ENCODE results near the gene USP3.

The USP3 gene

GRCh38 chr15:63497642-63498467 is 6.5 kb upstream of the USP3 start:
- Mint-ChIP-seq H3K4me1 (ENCODE audit: low read depth) (peaks cover 67% of the 10 kb centered on the region), H3K27ac (no peak overlapping the region), H3K9me3 (peaks cover 3% of the 10 kb centered on the region), H3K36me3 (ENCODE audit: low read depth) (peaks cover 5% of the 10 kb centered on the region), H3K4me3 (no peak overlapping the region), H3K27me3 (ENCODE audit: low read depth) (no peaks in the 10 kb centered on the region)

GRCh38 chr15:63499175-63499549 is 5.2 kb upstream of the USP3 start:
- H3K27ac Mint-ChIP-seq: peak overlapping the region; percentile 73
- no peaks in the 10 kb centered on the region for H3K27me3 Mint-ChIP-seq (ENCODE audit: low read depth)
- peaks cover 67% of the 10 kb centered on the region for H3K4me1 Mint-ChIP-seq (ENCODE audit: low read depth)
- peaks cover 8% of the 10 kb centered on the region for H3K36me3 Mint-ChIP-seq (ENCODE audit: low read depth)
- H3K4me3 Mint-ChIP-seq: no peak overlapping the region
- H3K9me3 Mint-ChIP-seq: peaks cover 3% of the 10 kb centered on the region

- peaks cover 65% of the 10 kb centered on the region for H3K4me1 Mint-ChIP-seq (ENCODE audit: low read depth)
- peak overlapping the region; percentile 37 for H3K27ac Mint-ChIP-seq
- H3K27me3 Mint-ChIP-seq (ENCODE audit: low read depth): no peaks in the 10 kb centered on the region
- H3K4me3 Mint-ChIP-seq: peak overlapping the region; percentile 36
- peaks cover 8% of the 10 kb centered on the region for H3K36me3 Mint-ChIP-seq (ENCODE audit: low read depth)
- H3K9me3 Mint-ChIP-seq: peaks cover 3% of the 10 kb centered on the region
Observed at GRCh38 chr15:63499611-63500010, 4.8 kb upstream of the USP3 start.

- Mint-ChIP-seq H3K4me3 (peak overlapping the region; percentile 72), H3K36me3 (ENCODE audit: low read depth) (peaks cover 8% of the 10 kb centered on the region), H3K27ac (peak overlapping the region; percentile 96), H3K4me1 (ENCODE audit: low read depth) (peaks cover 58% of the 10 kb centered on the region), H3K27me3 (ENCODE audit: low read depth) (no peaks in the 10 kb centered on the region), H3K9me3 (peaks cover 3% of the 10 kb centered on the region)
Observed at GRCh38 chr15:63500265-63501250, 3.8 kb upstream of the USP3 start.

- peaks cover 8% of the 10 kb centered on the region for H3K36me3 Mint-ChIP-seq (ENCODE audit: low read depth)
- peak overlapping the region; percentile 96 for H3K27ac Mint-ChIP-seq
- peaks cover 57% of the 10 kb centered on the region for H3K4me1 Mint-ChIP-seq (ENCODE audit: low read depth)
- H3K27me3 Mint-ChIP-seq (ENCODE audit: low read depth): no peaks in the 10 kb centered on the region
- H3K9me3 Mint-ChIP-seq: peaks cover 3% of the 10 kb centered on the region
- H3K4me3 Mint-ChIP-seq: peak overlapping the region; percentile 72
Observed at GRCh38 chr15:63501256-63502089, 2.9 kb upstream of the USP3 start.

- no peaks in the 10 kb centered on the region for H3K27me3 Mint-ChIP-seq (ENCODE audit: low read depth)
- peak overlapping the region; percentile 72 for H3K4me3 Mint-ChIP-seq
- peak overlapping the region; percentile 96 for H3K27ac Mint-ChIP-seq
- peaks cover 59% of the 10 kb centered on the region for H3K4me1 Mint-ChIP-seq (ENCODE audit: low read depth)
- peaks cover 3% of the 10 kb centered on the region for H3K9me3 Mint-ChIP-seq
- peaks cover 8% of the 10 kb centered on the region for H3K36me3 Mint-ChIP-seq (ENCODE audit: low read depth)
Observed at GRCh38 chr15:63502137-63502766, 2.1 kb upstream of the USP3 start.

- H3K36me3 Mint-ChIP-seq (ENCODE audit: low read depth): peaks cover 8% of the 10 kb centered on the region
- H3K4me3 Mint-ChIP-seq: peak overlapping the region; percentile 72
- peak overlapping the region; percentile 96 for H3K27ac Mint-ChIP-seq
- peaks cover 65% of the 10 kb centered on the region for H3K4me1 Mint-ChIP-seq (ENCODE audit: low read depth)
- H3K27me3 Mint-ChIP-seq (ENCODE audit: low read depth): no peaks in the 10 kb centered on the region
- H3K9me3 Mint-ChIP-seq: peaks cover 3% of the 10 kb centered on the region
Observed at GRCh38 chr15:63502843-63503738, 1.3 kb upstream of the USP3 start.

- peak overlapping the region; percentile 72 for H3K4me3 Mint-ChIP-seq
Observed at GRCh38 chr15:63503739-63504246, 600 bp upstream of the USP3 start.

GRCh38 chr15:63504979-63505841 is 817 bp downstream of the USP3 start:
- Mint-ChIP-seq H3K9me3 (peaks cover 3% of the 10 kb centered on the region), H3K4me3 (peak overlapping the region; percentile 96), H3K36me3 (ENCODE audit: low read depth) (peaks cover 5% of the 10 kb centered on the region)

More at GRCh38 chr15:63503739-63504246, 600 bp upstream of the USP3 start:
- Mint-ChIP-seq H3K4me1 (ENCODE audit: low read depth) (peaks cover 71% of the 10 kb centered on the region), H3K27ac (peak overlapping the region; percentile 96), H3K36me3 (ENCODE audit: low read depth) (peaks cover 8% of the 10 kb centered on the region), H3K9me3 (peaks cover 3% of the 10 kb centered on the region), H3K27me3 (ENCODE audit: low read depth) (no peaks in the 10 kb centered on the region)

GRCh38 chr15:63505842-63506222 is 1.4 kb downstream of the USP3 start:
- Mint-ChIP-seq H3K36me3 (ENCODE audit: low read depth) (peaks cover 5% of the 10 kb centered on the region), H3K27me3 (ENCODE audit: low read depth) (no peaks in the 10 kb centered on the region), H3K27ac (peak overlapping the region; percentile 84), H3K4me1 (ENCODE audit: low read depth) (peaks cover 75% of the 10 kb centered on the region), H3K9me3 (peaks cover 3% of the 10 kb centered on the region), H3K4me3 (peak overlapping the region; percentile 96)

More at GRCh38 chr15:63504979-63505841, 817 bp downstream of the USP3 start:
- Mint-ChIP-seq H3K4me1 (ENCODE audit: low read depth) (peaks cover 75% of the 10 kb centered on the region), H3K27me3 (ENCODE audit: low read depth) (no peaks in the 10 kb centered on the region), H3K27ac (peak overlapping the region; percentile 84)

- Mint-ChIP-seq H3K27ac (peak overlapping the region; percentile 84), H3K4me1 (ENCODE audit: low read depth) (peaks cover 72% of the 10 kb centered on the region), H3K4me3 (peak overlapping the region; percentile 96), H3K36me3 (ENCODE audit: low read depth) (peaks cover 5% of the 10 kb centered on the region), H3K27me3 (ENCODE audit: low read depth) (no peaks in the 10 kb centered on the region), H3K9me3 (peaks cover 3% of the 10 kb centered on the region)
Observed at GRCh38 chr15:63506537-63507035, 2.2 kb downstream of the USP3 start.

All from T-helper 1 cell treated with Interleukin-12 subunit alpha and Interleukin-12 subunit beta and Interleukin-4 antibody, amounts not matched to agents 30 μg/mL and 1 μg/mL, for 36 hours (primary cell).